ENCODE data around the gene TTC7B. TPM values are rescaled to one million over a fixed set of nuclear protein-coding genes. Genes with fewer than 3 reads are reported as not detected.

The TTC7B gene
- total and polyA plus RNA-seq, 2 of the 13 experiments (the other 11 are each of a cell fraction or from before 2014, with no cell fraction given): 1.3 to 3.2 TPM

DNA sequence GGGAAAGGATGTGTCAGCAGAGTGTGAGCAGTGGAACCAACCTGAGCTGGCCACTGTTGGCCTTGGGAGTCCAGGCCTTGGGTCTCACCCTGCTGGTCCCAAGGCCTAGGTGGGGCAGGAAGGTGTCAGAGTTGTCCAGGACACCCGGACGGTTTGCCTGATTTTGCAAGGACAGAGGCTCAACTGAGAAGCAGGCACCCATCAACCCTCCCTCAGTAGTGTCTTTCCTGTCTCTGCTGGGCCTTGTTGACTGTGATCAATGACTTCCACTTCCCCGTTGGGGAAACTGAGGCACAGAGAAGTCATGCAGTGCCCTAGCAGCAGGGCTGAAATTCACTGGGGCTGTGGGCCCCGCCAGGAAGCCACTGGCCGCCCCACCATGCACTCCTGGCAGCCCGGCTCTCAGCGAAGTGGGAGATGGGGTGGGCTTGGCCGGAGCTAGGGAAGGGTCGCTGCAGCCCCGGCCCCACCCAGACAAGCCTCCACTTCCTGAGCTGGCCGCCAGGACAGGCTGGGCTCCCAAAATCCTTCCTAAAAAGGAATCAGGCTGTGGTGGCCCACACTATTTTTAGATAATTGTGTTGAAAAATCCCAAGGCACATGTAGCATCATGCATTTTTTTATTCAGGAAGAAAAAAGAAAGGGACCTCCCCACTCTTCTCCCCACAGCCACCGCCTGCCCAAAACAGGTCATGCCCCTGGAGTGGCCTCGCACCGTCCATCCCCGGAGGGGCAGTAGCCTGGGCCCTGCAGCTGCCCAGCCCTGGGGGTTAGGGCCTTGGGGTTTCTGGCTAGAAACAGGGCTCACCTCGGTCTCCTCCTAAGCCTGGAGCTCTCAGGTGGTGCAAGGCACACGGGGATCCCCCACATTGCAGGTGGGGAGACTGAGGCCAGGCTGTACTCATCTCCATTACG, 292.0 kb downstream of the TTC7B start (continued):
- TF ChIP-seq, protein P1, sequence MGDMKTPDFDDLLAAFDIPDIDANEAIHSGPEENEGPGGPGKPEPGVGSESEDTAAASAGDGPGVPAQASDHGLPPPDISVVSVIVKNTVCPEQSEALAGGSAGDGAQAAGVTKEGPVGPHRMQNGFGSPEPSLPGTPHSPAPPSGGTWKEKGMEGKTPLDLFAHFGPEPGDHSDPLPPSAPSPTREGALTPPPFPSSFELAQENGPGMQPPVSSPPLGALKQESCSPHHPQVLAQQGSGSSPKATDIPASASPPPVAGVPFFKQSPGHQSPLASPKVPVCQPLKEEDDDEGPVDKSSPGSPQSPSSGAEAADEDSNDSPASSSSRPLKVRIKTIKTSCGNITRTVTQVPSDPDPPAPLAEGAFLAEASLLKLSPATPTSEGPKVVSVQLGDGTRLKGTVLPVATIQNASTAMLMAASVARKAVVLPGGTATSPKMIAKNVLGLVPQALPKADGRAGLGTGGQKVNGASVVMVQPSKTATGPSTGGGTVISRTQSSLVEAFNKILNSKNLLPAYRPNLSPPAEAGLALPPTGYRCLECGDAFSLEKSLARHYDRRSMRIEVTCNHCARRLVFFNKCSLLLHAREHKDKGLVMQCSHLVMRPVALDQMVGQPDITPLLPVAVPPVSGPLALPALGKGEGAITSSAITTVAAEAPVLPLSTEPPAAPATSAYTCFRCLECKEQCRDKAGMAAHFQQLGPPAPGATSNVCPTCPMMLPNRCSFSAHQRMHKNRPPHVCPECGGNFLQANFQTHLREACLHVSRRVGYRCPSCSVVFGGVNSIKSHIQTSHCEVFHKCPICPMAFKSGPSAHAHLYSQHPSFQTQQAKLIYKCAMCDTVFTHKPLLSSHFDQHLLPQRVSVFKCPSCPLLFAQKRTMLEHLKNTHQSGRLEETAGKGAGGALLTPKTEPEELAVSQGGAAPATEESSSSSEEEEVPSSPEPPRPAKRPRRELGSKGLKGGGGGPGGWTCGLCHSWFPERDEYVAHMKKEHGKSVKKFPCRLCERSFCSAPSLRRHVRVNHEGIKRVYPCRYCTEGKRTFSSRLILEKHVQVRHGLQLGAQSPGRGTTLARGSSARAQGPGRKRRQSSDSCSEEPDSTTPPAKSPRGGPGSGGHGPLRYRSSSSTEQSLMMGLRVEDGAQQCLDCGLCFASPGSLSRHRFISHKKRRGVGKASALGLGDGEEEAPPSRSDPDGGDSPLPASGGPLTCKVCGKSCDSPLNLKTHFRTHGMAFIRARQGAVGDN (CRISPR knock-in tag; IDR thresholded peaks at IDR 0.05): no peak

DNA sequence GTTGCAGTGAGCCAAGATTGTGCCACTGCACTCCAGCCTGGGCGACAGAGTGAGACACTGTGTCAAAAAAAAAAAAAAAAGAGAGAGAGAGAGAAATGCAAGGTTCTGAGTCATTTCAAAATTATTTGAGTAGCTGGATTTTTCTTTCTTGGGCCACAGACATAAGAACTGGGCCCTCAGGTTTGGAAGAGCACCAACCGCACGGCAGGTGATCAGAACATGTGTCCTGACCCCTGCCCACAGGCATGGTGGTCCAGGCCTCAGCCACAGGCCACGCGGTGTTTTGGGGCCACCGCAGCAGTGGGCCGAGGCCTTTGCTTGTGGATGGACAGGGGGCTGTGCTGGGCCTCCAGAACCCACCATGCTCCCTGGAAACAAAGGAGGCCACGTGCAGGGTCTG, 292.7 kb downstream of the TTC7B start:
- BruUV-seq (replicated peaks): no TSS peak
- intact Hi-C loops (cut with micrococcal nuclease; ENCODE audit: unreplicated experiment) (no loop called here), in situ Hi-C loops (cut with HindIII; ENCODE audit: extremely low pct_ligation_motif_present, low pct_unique_long_range_greater_than_20kb) (loop anchor here (5.0 kb wide), 1 partner anchor 126 kb away; the partner anchor contains the start of gene CALM1)
- Histone ChIP-seq H3K27ac (ENCODE audit: extremely low read length, insufficient read depth, low read length) (no peak overlapping the region), H3K27me3 (ENCODE audit: control insufficient read depth in 1 of 2, insufficient read depth in 2 of 2, low read length in 2 of 2) (peaks cover 3 to 5% of the 10 kb centered on the region in 2 experiments; a peak in 3 of 5 replicates), H2AFZ (ENCODE audit: low read length) (no peak overlapping the region), H3K36me3 (replicated peaks in 1 of 2; ENCODE audit: control insufficient read depth in 1 of 2, insufficient read depth in 2 of 2, low read length in 2 of 2) (no peaks in the 10 kb centered on the region), H3K9me3 (ENCODE audit: low read length) (peaks cover 12% of the 10 kb centered on the region), H3K79me2 (ENCODE audit: insufficient read depth, low read length) (no peaks in the 10 kb centered on the region), H3K9ac (ENCODE audit: insufficient read depth, low read depth, low read length) (no peak overlapping the region), H3K4me3 (replicated peaks in 1 of 3; ENCODE audit: insufficient read depth in 1 of 3, low read depth in 2 of 3, low read length in 3 of 3) (no peak overlapping the region), H3K4me2 (ENCODE audit: low read depth, low read length) (no peak overlapping the region), H3K4me1 (ENCODE audit: insufficient read depth, low read length) (peaks cover 7% of the 10 kb centered on the region), H4K20me1 (ENCODE audit: insufficient read depth, low read length) (no peaks in the 10 kb centered on the region)
- FAIRE-seq: no peak
- CTCF ChIA-PET (ENCODE audit: low intra/inter-chr PET ratio, low total read pairs): no interaction called here
- no peak for DNase-seq (ENCODE audit: low spot score)
- ATAC-seq: no peak
- WGBS (ENCODE audit: low lambda C conversion rate): 61% methylated on average over 3 of the region's 8 CpGs
- POLR2A ChIA-PET: no interaction called here
- TF ChIP-seq, protein P2, sequence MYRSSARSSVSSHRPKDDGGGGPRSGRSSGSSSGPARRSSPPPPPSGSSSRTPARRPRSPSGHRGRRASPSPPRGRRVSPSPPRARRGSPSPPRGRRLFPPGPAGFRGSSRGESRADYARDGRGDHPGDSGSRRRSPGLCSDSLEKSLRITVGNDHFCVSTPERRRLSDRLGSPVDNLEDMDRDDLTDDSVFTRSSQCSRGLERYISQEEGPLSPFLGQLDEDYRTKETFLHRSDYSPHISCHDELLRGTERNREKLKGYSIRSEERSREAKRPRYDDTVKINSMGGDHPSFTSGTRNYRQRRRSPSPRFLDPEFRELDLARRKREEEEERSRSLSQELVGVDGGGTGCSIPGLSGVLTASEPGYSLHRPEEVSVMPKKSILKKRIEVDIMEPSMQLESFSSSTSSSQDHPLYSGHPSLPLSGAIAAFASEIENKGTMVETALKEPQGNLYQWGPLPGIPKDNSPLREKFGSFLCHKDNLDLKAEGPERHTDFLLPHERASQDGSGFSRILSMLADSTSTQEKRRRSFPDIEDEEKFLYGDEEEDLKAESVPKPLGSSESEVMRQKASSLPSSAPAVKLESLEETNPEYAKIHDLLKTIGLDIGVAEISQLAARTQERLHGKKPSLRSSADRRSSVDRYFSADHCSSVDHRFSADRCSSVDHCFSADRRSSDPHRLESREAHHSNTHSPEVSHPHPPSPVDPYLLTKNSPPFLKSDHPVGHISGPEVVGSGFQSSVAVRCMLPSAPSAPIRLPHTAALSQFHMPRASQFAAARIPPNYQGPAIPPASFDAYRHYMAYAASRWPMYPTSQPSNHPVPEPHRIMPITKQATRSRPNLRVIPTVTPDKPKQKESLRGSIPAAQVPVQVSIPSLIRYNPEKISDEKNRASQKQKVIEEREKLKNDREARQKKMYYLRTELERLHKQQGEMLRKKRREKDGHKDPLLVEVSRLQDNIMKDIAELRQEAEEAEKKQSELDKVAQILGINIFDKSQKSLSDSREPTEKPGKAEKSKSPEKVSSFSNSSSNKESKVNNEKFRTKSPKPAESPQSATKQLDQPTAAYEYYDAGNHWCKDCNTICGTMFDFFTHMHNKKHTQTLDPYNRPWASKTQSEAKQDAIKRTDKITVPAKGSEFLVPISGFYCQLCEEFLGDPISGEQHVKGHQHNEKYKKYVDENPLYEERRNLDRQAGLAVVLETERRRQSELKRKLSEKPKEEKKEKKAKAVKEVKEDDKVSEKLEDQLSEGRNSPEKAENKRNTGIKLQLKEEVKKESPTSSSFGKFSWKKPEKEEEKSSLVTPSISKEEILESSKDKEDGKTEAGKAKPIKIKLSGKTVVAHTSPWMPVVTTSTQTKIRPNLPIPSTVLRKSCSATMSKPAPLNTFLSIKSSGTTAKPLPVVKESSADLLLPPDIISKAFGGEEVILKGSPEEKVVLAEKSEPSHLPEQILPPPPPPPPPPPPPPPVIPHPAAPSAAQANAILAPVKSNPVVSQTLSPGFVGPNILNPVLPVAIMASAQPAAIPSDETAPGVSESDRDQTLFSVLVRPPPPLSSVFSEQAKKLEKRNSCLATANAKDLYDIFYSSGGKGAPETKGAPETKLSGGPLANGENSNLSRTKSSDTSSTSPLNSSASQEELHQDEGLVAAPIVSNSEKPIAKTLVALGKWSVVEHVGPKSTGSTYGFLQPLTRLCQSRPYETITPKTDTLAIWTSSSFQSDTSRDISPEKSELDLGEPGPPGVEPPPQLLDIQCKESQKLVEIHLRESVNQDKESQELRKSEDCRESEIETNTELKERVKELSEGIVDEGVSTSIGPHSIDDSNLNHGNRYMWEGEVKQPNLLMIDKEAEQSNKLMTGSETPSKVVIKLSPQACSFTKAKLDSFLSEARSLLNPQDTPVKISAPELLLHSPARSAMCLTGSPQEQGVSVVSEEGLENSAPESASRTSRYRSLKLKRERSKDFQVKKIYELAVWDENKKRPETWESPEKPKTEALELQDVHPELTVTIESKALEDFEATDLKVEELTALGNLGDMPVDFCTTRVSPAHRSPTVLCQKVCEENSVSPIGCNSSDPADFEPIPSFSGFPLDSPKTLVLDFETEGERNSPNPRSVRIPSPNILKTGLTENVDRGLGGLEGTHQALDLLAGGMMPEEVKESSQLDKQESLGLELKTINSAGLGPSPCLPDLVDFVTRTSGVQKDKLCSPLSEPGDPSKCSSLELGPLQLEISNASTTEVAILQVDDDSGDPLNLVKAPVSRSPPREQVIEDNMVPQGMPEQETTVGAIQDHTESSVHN (CRISPR knock-in tag; IDR thresholded peaks at IDR 0.05): no peak
- no peak for TF ChIP-seq MEIS1 (CRISPR knock-in tag; IDR thresholded peaks at IDR 0.05; ENCODE audit: borderline replicate concordance)
- TF ChIP-seq, protein P3, sequence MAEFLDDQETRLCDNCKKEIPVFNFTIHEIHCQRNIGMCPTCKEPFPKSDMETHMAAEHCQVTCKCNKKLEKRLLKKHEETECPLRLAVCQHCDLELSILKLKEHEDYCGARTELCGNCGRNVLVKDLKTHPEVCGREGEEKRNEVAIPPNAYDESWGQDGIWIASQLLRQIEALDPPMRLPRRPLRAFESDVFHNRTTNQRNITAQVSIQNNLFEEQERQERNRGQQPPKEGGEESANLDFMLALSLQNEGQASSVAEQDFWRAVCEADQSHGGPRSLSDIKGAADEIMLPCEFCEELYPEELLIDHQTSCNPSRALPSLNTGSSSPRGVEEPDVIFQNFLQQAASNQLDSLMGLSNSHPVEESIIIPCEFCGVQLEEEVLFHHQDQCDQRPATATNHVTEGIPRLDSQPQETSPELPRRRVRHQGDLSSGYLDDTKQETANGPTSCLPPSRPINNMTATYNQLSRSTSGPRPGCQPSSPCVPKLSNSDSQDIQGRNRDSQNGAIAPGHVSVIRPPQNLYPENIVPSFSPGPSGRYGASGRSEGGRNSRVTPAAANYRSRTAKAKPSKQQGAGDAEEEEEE (CRISPR knock-in tag; IDR thresholded peaks at IDR 0.05; ENCODE audit: borderline replicate concordance): no peak
- TF ChIP-seq HDAC2 (CRISPR knock-in tag; IDR thresholded peaks at IDR 0.05): no peak
- no peak for TF ChIP-seq ZNF557 (CRISPR knock-in tag; IDR thresholded peaks at IDR 0.05)
